ENCODE results near the gene TANGO6.

DNA sequence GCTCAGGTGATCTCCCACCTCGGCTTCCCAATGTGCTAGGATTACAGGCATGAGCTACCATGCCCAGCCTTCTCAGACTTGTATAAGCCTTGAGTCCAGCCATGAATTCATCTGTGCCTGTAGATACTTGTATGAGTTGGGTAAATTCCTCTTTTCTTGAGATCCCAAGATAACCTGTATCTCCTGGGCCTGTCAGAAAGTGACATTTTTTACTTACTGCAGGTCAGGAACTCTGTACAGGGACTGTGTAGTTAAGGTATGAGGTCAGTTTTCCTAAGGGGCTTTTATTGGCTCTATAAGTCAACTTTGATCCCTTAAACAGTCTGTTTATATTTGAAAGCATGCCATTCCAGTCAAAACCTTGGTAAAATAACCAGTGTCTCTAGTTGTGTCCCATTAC is 155.8 kb downstream of the TANGO6 start:
- TF ChIP-seq, protein P1, sequence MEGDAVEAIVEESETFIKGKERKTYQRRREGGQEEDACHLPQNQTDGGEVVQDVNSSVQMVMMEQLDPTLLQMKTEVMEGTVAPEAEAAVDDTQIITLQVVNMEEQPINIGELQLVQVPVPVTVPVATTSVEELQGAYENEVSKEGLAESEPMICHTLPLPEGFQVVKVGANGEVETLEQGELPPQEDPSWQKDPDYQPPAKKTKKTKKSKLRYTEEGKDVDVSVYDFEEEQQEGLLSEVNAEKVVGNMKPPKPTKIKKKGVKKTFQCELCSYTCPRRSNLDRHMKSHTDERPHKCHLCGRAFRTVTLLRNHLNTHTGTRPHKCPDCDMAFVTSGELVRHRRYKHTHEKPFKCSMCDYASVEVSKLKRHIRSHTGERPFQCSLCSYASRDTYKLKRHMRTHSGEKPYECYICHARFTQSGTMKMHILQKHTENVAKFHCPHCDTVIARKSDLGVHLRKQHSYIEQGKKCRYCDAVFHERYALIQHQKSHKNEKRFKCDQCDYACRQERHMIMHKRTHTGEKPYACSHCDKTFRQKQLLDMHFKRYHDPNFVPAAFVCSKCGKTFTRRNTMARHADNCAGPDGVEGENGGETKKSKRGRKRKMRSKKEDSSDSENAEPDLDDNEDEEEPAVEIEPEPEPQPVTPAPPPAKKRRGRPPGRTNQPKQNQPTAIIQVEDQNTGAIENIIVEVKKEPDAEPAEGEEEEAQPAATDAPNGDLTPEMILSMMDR (IDR thresholded peaks at IDR 0.05; ENCODE audit: low read depth, low read length, poor library complexity, severe bottlenecking): no peak
- TF ChIP-seq EZH2phosphoT487 (IDR thresholded peaks at IDR 0.05; ENCODE audit: borderline replicate concordance, low read length): no peak

Measured in DOHH2 (cell line).